ENCODE data around the gene NDRG3.

Gene NDRG3

GRCh38 chr20:36606158-36607066 is 139.5 kb downstream of the NDRG3 start:
- no peak for DNase-seq (ENCODE audit: low spot score)

GRCh38 chr20:36605399-36606157 is 140.3 kb downstream of the NDRG3 start, which contains the start of gene RAB5IF:
TSS of gene RAB5IF (plus strand) at chr20:36605779. CDS start at chr20:36605952, 173 bp downstream.
- DNase-seq (ENCODE audit: low spot score): peak; percentile 99

GRCh38 chr20:36604952-36605398 is 140.9 kb downstream of the NDRG3 start:
- DNase-seq (ENCODE audit: low spot score): peak; percentile 53

Data from CD4-positive, alpha-beta T cell treated with Interleukin-6 at 100 ng/mL for 8 hours (primary cell).